Mucosa of descending colon (tissue), 3 donors: ENCODE measurements around the gene IMPG2. TPM values are rescaled to one million over a fixed set of nuclear protein-coding genes. Genes with fewer than 3 reads are reported as not detected.

Experiments
- ATAC-seq: fragments of 200-7000 bp; cut with Tn5 transposase; one replicate; pipeline ENCODE4 v1.9.1; 2020; ENCODE audit warnings: mild to moderate bottlenecking, moderate library complexity
- DNase-seq, 3 donors: peaks; one replicate each; pipeline ENCODE4 v3.0.0-alpha.2; 2020
- H3K36me3 ChIP-seq: fragments of 200-600 bp; one replicate; pipeline ENCODE4 v1.8.0; 2021; ENCODE audit warnings: low read depth, mild to moderate bottlenecking
- H3K4me1 ChIP-seq: fragments of 200-600 bp; one replicate; pipeline ENCODE4 v1.8.0; 2021; ENCODE audit warnings: low read depth, mild to moderate bottlenecking
- H3K4me3 ChIP-seq: fragments of 200-600 bp; one replicate; pipeline ENCODE4 v1.8.0; 2021; ENCODE audit warnings: mild to moderate bottlenecking
- H3K9me3 ChIP-seq: fragments of 200-600 bp; one replicate; pipeline ENCODE4 v1.8.0; 2021; ENCODE audit warnings: mild to moderate bottlenecking
- CTCF ChIP-seq: fragments of 200-600 bp; IDR thresholded peaks from one replicate; pipeline ENCODE4 v1.8.0; 2022; ENCODE audit warnings: antibody characterized with exemption, mild to moderate bottlenecking
- intact Hi-C, 2 donors: fragments of 100-400 bp; cut with DNase I in 1 of 2; cut with micrococcal nuclease in 1 of 2; formaldehyde crosslinking; loops; one replicate each; pipeline versions ENCODE4 v1.11.0 to v1.11.1; 2022; cut with DNase I, micrococcal nuclease
- total RNA-seq, 3 donors: library from RNA; stranded (reverse); fragmentation: NEBNext Ultra II Directional in 2 of 3; extraction: Animal tissue kit (Norgen Biotek cat#: 25700) in 2 of 3; gene quantifications; one replicate each; pipeline versions ENCODE4 v1.2.1 to v1.2.4, GENCODE V29; 2021 to 2023
- donor health status: DM: no; HTN: no; CAD: no; lungs with moderate emphysema.
- donor health status: DM: no; HTN: no; CAD: no.
- donor health status: DM: no; HTN: yes; CAD: no.

IMPG2 gene
- total RNA-seq, 3 donors from 2014 or later: 0.09 to 0.22 (median 0.12) TPM

DNA sequence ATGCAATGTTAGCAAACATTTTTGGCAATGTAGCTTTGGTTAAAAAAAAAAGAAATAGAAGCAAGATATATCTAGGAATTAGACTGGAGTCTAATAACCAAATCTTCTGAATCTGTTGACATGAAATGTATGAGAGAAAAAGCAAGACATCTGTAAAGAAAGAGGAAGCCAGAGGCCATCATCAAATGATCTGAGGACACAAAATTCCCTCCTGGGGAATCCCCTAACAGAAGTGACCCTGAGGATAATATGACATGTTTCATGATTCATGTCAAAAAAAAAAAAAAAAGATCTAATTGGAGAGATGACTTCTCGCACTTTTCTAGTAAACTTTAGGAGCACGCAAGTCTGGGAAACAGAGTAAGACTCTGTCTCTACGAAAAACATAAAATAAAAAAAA, 70.9 kb downstream of the IMPG2 start:
- Histone ChIP-seq H3K4me3 (no peak overlapping the region), H3K4me1 (no peaks in the 10 kb centered on the region), H3K36me3 (no peaks in the 10 kb centered on the region), H3K9me3 (no peaks in the 10 kb centered on the region)
- DNase-seq: no peak
- no peak for TF ChIP-seq CTCF
- ATAC-seq: no peak
- intact Hi-C loops: no loop called here

DNA sequence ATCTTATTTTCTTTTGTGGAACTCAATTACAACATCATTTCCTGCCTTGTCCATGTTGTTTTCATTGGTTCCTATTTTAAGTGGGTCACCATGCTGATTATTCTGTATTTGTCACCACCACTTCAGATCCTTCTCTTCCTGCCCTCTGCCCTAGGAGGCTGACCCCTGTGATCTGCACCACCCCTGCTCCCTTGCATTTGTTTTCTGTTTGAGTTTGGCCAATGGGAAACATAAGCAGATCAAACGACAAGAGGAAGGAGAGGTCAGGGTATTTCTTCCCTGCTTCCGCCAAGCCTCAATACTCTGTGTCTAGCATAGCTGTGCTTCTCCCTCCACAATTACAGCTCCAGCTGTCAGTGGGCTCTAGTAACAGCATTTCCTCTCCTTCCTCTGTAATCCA, 71.6 kb downstream of the IMPG2 start:
- Histone ChIP-seq H3K36me3 (no peaks in the 10 kb centered on the region), H3K9me3 (no peaks in the 10 kb centered on the region), H3K4me3 (no peak overlapping the region), H3K4me1 (no peaks in the 10 kb centered on the region)
- intact Hi-C loops: no loop called here
- no peak for ATAC-seq
- TF ChIP-seq CTCF: no peak
- no peak for DNase-seq

DNA sequence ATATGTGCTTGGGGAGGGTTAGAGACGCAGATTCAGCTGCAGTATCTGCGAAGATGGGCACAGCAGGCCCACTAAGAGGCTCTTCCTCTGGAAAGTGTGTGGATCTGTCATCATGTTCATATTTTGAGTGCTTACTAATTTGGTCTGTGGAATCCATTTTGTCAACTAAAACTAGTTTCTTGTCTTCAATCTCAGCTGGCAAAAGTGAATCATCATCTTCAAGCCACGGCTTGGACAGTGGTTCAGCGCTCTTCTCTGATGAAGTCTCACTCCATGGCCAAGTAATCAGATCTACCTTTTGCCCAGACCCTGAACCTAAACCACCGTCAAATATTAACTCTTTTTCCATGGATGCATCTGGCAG, 76.2 kb downstream of the IMPG2 start:
- no peaks in the 10 kb centered on the region for H3K36me3 ChIP-seq
- no peaks in the 10 kb centered on the region for H3K9me3 ChIP-seq
- no peak for TF ChIP-seq CTCF
- intact Hi-C loops: no loop called here
- DNase-seq (no peak), ATAC-seq (no peak)
- no peak overlapping the region for H3K4me3 ChIP-seq
- no peaks in the 10 kb centered on the region for H3K4me1 ChIP-seq

GRCh38 chr3:101243285-101244211, 76.8 kb downstream of the IMPG2 start:
- no peak for TF ChIP-seq CTCF
- Histone ChIP-seq H3K4me1 (no peaks in the 10 kb centered on the region), H3K36me3 (no peaks in the 10 kb centered on the region), H3K4me3 (no peak overlapping the region), H3K9me3 (no peaks in the 10 kb centered on the region)
- intact Hi-C loops: no loop called here
- DNase-seq (no peak), ATAC-seq (no peak)

GRCh38 chr3:101240719-101241399, 79.5 kb downstream of the IMPG2 start:
- TF ChIP-seq CTCF: no peak
- DNase-seq: no peak
- H3K9me3 ChIP-seq: no peaks in the 10 kb centered on the region
- H3K4me1 ChIP-seq: no peaks in the 10 kb centered on the region
- H3K36me3 ChIP-seq: no peaks in the 10 kb centered on the region
- H3K4me3 ChIP-seq: no peak overlapping the region
- intact Hi-C loops: no loop called here
- no peak for ATAC-seq
